Urothelium cell line (cell line): ENCODE measurements around the gene TMEM47.

ENCODE experiments used
- DNase-seq: peaks from one replicate; pipeline ENCODE4 v3.0.0; 2011; ENCODE audit warnings: low spot score, mixed read lengths
- FAIRE-seq: peaks from 2 replicates; lab custom pipeline; 2011; peaks lifted over from hg19 to GRCh38; lab: Jason Lieb, UNC

Gene TMEM47

DNA sequence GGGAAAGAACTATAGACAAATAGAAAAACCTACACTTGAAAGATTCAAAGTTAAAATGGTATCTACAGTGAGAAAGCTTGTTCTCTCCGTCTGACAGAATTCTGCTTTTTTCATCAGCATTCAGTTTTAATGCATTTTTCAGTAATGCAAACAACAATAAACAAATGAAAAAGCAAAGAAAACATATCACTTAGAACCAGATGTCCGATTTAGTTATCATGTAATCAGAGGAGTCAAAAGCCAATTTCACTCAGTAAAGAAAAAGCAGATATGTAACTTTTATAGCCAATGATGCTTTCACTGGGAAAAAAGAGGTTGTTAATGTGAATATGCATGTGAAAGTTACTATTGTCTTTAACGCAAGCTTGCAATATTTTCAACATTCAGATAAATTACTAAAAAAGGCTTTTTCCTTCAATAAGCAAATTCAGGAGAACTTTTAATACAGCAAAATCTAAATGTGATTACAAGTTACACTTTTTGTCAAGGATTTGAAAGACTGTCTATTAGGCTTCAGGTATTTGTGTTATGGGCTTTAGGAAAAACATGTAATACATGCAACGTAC lies 70.7 kb downstream of the TMEM47 start:
- FAIRE-seq (no peak), DNase-seq (no peak)

DNA sequence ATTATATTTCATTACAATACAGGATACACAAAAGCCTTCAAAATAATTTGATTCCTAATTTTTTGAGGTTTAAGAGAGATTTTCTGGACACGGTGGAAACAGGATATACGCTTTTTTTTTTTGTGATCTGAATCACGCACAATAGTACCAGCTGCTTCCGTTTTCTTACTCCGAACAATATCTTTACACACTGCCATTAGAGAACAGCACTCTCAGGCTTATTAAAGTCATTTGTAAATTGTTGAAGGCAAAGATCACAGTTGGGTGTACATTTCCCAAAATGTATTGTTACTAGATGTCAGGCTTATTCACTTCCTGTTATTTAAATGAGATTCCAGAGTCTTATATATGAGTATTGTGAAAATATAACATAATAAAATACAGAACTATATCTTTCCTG lies 71.5 kb downstream of the TMEM47 start:
- DNase-seq (no peak), FAIRE-seq (no peak)

DNA sequence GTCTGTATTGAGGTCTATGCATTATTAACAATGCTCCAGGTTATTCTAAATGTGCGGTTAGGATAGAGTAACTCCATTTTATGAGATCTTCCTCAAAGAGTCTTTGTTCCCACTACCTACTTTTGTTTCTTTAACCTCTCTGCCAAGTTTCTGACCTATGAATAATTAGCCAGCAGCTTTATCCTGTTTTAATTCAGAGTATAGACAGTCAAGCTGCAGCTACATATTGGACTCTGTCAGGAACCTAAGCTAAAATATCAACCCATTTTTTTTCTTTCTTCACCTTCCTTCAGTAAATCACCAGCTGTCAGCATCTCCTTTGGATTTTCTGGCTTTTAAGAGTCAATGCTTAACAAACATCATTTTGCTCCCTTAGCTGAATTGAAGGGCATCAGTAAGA lies 72.3 kb downstream of the TMEM47 start:
- no peak for FAIRE-seq
- DNase-seq = no peak

DNA sequence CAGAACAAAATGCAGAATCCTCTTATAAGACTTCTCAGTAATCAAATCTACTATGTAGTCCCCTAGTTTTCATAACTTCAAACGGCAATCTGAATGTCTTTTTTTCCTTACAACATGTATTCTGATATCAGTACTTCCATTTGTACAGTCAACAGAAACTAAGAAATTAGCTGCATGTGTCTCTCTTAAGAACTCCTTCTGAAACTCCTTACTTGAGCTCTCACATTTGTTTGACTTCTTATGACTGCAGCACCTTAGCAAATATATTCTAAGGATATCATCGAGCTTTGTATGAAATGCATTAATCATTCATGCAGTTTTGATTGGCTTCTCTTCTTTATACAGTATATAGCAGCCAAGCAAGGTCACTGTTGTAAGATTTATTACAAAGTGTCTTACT lies 77.0 kb downstream of the TMEM47 start:
- no peak for FAIRE-seq
- DNase-seq = no peak

DNA sequence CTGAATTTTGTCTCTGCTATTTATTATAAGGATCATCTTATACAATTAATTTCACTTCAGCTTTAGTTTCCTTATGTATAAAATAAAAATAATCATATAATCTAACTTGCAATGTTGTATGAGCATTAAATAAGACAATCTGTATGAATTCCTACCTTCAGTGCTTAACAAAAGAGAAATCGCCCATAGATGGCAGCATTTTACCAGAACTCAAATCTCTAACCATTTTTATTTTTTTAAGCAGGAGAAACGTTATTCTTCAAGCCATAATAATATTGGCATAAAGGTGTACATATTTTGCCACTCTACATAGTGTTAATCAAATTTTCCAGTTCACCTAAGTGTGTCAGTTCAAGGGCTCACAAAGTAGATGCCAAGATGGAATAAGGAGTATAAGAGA lies 78.8 kb downstream of the TMEM47 start:
- FAIRE-seq (no peak), DNase-seq (peak; percentile 0)
